Esophagus (tissue), 2 donors: ENCODE data around the gene ABITRAM. TPM values are rescaled to one million over a fixed set of nuclear protein-coding genes. Genes with fewer than 3 reads are reported as not detected.
"Not testable (repeated sequence)": the region's sequence is repeated elsewhere in the genome, so short reads cannot be mapped to it uniquely, and the experiment has no call there.

Experiments used
- H3K27ac ChIP-seq, 2 donors: one replicate each; pipeline ENCODE4 v1.5.1; 2013; ENCODE audit warnings: low read depth in 2 of 2, mild to moderate bottlenecking in 2 of 2, inconsistent platforms in 1 of 2, low read length in 1 of 2, moderate library complexity in 1 of 2
- H3K27me3 ChIP-seq, 2 donors: one replicate each; pipeline ENCODE4 v1.6.1; 2013; ENCODE audit warnings: low read length in 2 of 2, control low read depth in 1 of 2, mild to moderate bottlenecking in 1 of 2; ENCODE audit not compliant: insufficient read depth in 2 of 2, control insufficient read depth in 1 of 2
- H3K36me3 ChIP-seq, 2 donors: one replicate each; pipeline ENCODE4 v1.6.1; 2013; ENCODE audit warnings: low read length in 1 of 2; ENCODE audit not compliant: control insufficient read depth in 2 of 2, insufficient read depth in 2 of 2
- H3K4me1 ChIP-seq, 2 donors: one replicate each; pipeline ENCODE4 v1.6.1; 2013; ENCODE audit warnings: low read length in 1 of 2; ENCODE audit not compliant: control insufficient read depth in 2 of 2, insufficient read depth in 2 of 2
- H3K4me3 ChIP-seq, 2 donors: one replicate each; pipeline ENCODE4 v1.5.1; 2013; ENCODE audit warnings: low read length in 2 of 2, mild to moderate bottlenecking in 2 of 2, low read depth in 1 of 2, moderate library complexity in 1 of 2
- H3K9me3 ChIP-seq, 2 donors: one replicate each; pipeline ENCODE4 v1.6.1; 2013; ENCODE audit warnings: mild to moderate bottlenecking in 2 of 2, low read depth in 1 of 2, low read length in 1 of 2, moderate library complexity in 1 of 2; ENCODE audit not compliant: control insufficient read depth in 2 of 2, insufficient read depth in 1 of 2
- WGBS, 2 donors: extraction: QIAGEN DNeasy Blood & Tissue Kit; methylation state at CpG; one replicate each; pipeline ENCODE4 v1.1.7; 2013; 5-methylcytosine and 5-hydroxymethylcytosine counted together
- polyA plus RNA-seq, 2 donors: library from polyadenylated mRNA; stranded (reverse); fragments of 200-250 nt; gene quantifications; one replicate each; pipeline ENCODE4 v1.2.3, GENCODE V29; 2013
- donor health status: healthy with polysubstance abuse.
- donor health status: Bipolar disorder and iron deficiency.

Gene ABITRAM
- polyA plus RNA-seq, 2 donors, result 12.5 to 19.4 TPM

DNA sequence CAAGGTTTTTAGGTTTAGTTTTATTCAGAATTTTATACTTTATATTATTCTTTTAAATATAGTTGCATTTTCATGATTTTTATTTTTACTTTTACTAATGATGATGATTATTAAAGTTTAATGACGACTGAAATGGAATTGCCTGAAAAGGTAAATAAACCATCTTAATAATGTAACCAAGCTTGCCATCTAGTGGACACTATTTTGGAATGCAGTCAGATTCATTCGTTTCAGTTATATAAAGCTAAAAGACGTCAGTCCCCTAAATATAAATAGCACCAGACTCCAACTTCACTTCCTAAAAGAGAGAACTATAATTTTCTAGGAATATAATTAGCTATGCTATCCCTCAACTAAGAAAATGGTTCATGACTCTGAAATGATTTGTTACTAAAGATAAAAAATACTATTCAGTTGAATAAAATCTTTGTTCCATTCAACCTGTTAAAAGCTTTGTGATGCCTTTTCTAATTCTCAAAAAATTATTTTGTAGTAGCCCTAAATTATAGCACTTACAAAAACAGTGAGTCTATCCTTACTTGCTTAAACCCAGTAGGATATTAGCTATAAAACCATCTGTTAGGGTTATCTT, 19.9 kb downstream of the ABITRAM start:
- H3K27ac ChIP-seq, result no peak overlapping the region

DNA sequence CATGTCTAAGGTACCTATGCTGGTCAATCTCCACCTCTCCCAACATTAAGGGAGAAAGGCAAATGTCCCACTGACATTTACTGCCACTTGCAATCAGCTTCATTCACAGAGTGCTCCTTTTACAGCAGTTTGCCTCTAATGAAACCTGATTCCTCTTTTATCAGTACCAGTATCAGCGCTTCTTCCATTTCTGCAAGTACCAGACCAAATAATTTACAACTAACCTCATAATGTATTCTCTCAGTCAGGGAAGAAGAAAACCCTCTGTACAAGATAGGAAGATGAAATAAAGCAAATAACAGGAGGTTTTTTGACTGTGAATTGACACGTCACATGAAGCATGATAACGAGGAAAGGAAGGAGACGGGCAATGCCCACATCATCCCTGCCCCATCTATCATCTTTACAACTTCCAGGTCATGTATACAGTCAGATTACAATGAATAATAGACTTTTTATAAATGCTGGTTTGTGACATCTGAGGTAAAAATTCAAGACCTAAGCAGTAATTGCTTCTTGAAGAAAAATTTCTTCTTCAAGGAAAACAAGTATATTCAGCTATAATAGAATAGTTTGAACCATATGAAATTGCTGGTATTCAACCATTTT, 21.9 kb downstream of the ABITRAM start:
- Histone ChIP-seq H3K9me3 (no peaks in the 10 kb centered on the region), H3K27ac (no peak overlapping the region), H3K4me1 (no peaks in the 10 kb centered on the region), H3K36me3 (no peaks in the 10 kb centered on the region), H3K27me3 (no peaks in the 10 kb centered on the region), H3K4me3 (no peak overlapping the region)
- WGBS, 2 donors, result 86 to 91% methylated on average over 4 of the region's 4 CpGs

More for the DNA sequence above, 19.9 kb downstream of the ABITRAM start:
- H3K9me3 ChIP-seq, result no peaks in the 10 kb centered on the region
- no peak overlapping the region for H3K4me3 ChIP-seq
- no peaks in the 10 kb centered on the region for H3K4me1 ChIP-seq
- WGBS, 2 donors, result 2 to 3% methylated on average over 3 of the region's 3 CpGs
- H3K27me3 ChIP-seq, result no peaks in the 10 kb centered on the region
- no peaks in the 10 kb centered on the region for H3K36me3 ChIP-seq

DNA sequence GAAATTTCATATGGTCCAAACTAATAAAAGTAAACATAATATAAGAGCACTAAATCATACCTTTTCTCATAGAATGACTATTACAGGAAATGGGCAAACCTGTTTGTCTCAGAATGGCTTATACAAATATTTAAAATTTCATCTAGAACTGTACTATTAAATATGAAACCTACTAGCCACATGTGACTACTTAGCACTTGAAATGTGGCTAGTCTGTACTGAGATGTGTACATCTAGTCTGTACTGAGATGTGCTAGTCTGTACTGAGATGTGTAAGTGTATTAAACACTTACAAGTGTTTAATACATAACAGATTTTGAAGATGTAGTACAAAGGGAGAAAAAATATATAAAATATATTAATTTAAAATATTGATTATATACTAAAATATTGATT, 22.4 kb downstream of the ABITRAM start:
- no peak overlapping the region for H3K27ac ChIP-seq
- H3K4me3 ChIP-seq, result no peak overlapping the region
- H3K27me3 ChIP-seq, result no peaks in the 10 kb centered on the region
- H3K9me3 ChIP-seq, result no peaks in the 10 kb centered on the region
- H3K36me3 ChIP-seq, result no peaks in the 10 kb centered on the region
- H3K4me1 ChIP-seq, result no peaks in the 10 kb centered on the region

DNA sequence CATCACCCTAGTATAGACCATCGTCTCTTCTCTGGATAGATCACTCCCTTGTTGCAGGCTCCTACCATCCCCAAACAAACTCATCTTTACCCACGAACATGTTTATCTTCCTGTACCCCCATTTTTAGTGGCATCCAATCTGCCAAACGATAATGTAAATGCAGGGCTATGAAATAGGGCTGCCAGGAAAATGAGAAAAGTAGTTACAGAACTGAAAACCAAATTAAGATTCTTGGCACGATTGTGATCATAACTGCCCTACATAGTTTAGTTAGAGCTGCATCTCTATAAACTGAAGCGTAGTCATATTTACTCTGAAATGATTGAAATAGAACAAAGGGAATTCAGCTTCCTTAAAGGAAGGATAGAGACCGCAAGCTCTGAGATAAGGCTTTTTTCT, 26.1 kb downstream of the ABITRAM start:
- H3K9me3 ChIP-seq, result no peaks in the 10 kb centered on the region
- no peaks in the 10 kb centered on the region for H3K36me3 ChIP-seq
- H3K27ac ChIP-seq, result no peak overlapping the region
- WGBS, 2 donors, result 68 to 69% methylated on average over 6 of the region's 6 CpGs
- no peaks in the 10 kb centered on the region for H3K27me3 ChIP-seq
- no peaks in the 10 kb centered on the region for H3K4me1 ChIP-seq
- no peak overlapping the region for H3K4me3 ChIP-seq

DNA sequence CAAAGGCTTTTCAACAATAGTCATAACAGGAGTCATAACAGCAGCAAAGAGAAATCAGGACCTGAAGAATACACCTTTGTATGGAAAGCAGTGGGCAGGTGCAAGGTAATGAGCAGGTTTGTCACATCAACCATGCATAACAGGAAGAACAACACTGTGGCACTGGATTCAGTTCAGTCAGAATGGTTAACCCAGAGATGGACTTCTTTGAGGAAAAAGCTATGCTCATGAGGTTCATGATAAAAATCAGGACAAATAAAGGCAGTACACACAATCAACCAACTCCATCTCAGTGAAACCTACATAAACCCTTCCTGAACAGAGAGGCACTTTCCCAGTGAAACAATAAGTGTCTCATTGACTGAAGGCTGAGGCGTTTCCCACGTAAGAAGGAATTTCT, 27.0 kb downstream of the ABITRAM start:
- Histone ChIP-seq H3K4me3 (no peak overlapping the region), H3K9me3 (no peaks in the 10 kb centered on the region), H3K27ac (no peak overlapping the region), H3K36me3 (no peaks in the 10 kb centered on the region), H3K27me3 (no peaks in the 10 kb centered on the region), H3K4me1 (no peaks in the 10 kb centered on the region)
- WGBS, 2 donors, result 92 to 94% methylated on average over 2 of the region's 2 CpGs

DNA sequence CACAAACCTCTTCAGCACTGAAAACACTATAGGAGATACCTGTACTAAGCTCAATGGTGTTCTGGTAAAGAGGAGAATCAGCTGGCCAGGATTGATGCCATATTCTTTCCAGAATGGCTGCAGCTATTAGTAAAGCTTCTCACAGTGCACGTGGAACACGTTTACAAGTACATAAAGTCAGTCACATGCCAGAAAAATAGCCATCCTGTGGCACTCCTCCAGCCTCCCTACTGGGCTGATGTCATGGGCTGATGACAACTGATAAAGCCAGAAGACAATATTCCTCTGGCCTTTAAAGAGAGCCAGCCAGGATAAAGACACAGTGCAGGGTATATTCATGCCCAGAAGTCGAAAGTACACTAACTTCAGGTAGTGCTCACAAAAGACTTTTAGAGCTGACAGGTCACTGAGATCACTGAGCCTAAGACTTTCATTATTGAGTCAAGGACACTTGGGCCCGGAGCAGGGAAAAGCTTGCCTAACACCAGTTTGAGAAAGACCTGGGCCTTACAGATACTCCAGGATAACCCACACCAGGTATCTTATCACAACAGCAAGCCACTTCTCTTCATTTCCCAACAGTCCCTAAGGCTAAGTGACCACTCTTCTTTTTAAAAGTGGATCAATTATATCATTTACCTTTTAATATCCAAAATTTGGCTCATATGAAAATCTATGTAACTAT, 29.4 kb downstream of the ABITRAM start:
- Histone ChIP-seq H3K4me1 (no peaks in the 10 kb centered on the region), H3K27me3 (no peaks in the 10 kb centered on the region), H3K36me3 (no peaks in the 10 kb centered on the region), H3K27ac (no peak overlapping the region), H3K4me3 (no peak overlapping the region), H3K9me3 (no peaks in the 10 kb centered on the region)
- 74 to 78% methylated on average over 4 of the region's 4 CpGs for WGBS, 2 donors

DNA sequence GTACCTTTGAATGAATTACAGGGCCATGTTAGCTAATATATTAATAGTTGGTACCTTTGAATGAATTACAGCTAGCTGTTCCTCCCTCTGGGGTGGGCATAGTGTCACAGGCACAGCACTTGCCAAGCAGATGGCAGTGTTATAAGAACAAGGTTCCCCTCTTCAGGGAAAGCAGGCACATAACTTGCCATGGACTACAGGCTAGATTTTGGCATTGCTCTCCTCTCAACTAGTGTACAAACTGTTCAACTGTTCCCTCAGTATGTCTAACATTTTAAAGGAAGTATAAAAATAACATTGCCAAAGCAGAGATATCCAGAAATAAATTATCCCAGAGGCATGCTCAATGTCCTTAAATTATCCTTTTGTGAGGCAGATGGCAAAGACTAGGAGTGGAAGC, 33.7 kb downstream of the ABITRAM start:
- Histone ChIP-seq H3K4me1 (no peaks in the 10 kb centered on the region), H3K4me3 (no peak overlapping the region), H3K27me3 (no peaks in the 10 kb centered on the region), H3K9me3 (no peaks in the 10 kb centered on the region), H3K36me3 (no peaks in the 10 kb centered on the region), H3K27ac (no peak overlapping the region)

DNA sequence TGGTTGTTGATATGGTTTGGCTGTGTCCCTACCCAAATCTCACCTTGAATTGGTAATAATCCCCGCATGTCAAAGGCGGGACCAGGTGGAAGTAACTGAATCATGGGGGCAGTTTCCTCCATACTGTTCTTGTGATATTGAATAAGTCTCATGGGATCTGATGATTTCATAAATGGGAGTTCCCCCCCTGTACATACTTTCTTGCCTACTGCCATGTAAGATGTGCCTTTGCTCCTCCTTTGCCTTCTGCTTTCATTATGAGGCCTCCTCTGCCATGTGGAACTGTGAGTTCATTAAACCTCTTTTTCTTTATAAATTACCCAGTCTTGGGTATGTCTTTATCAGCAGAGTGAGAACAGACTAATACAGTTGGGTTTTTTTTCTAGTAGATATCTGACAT, 37.2 kb downstream of the ABITRAM start:
- not testable (repeated sequence) for H3K36me3 ChIP-seq

DNA sequence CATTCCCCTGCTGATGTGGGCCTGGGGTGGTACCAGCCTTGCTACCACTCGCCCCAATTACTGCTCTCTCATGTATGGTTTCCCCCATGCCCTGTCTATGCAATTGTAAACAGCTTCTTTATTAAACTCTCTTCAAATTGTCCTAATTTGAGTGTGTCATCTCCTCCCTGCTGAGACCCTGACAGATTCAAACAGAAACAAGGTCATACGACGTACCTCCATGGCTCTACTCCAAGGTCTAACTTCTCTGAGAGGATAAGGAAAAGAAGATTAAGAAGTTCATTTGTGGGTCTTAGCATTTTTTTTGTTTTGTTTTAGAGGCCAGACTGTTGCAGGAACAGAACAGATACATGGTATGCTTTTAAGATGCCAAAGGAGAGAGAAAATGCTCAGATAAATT, 38.0 kb downstream of the ABITRAM start:
- Histone ChIP-seq H3K4me3 (no peak overlapping the region), H3K27ac (no peak overlapping the region), H3K36me3 (no peaks in the 10 kb centered on the region), H3K9me3 (no peaks in the 10 kb centered on the region), H3K4me1 (no peaks in the 10 kb centered on the region), H3K27me3 (no peaks in the 10 kb centered on the region)
- WGBS, 2 donors, result 77 to 86% methylated on average over 3 of the region's 3 CpGs

More for the DNA sequence above, 37.2 kb downstream of the ABITRAM start:
- H3K27ac ChIP-seq, H3K27me3 ChIP-seq, H3K4me3 ChIP-seq, H3K9me3 ChIP-seq, H3K4me1 ChIP-seq: not testable (repeated sequence)
- WGBS, 2 donors, result 95 to 100% methylated on average over 2 of the region's 2 CpGs
